Hepatocyte (in vitro differentiated cells): ENCODE results near the gene SEBOX. TPM values are rescaled to one million over a fixed set of nuclear protein-coding genes. Genes with fewer than 3 reads are reported as not detected.

Experiments
- DNase-seq: peaks from one replicate; pipeline ENCODE4 v3.0.0-alpha.2; 2016; ENCODE audit warnings: low spot score
- H2AFZ ChIP-seq: fragments of 200-600 bp; sonication (generic); 2 replicates; pipeline ENCODE4 v1.6.0; 2016; ENCODE audit warnings: antibody characterized with exemption, mild to moderate bottlenecking
- H3K27ac ChIP-seq: fragments of 200-600 bp; sonication (generic); 2 replicates; pipeline ENCODE4 v1.5.1; 2016; ENCODE audit warnings: mild to moderate bottlenecking
- H3K27me3 ChIP-seq: fragments of 200-600 bp; sonication (generic); 2 replicates; pipeline ENCODE4 v1.6.1; 2016
- H3K36me3 ChIP-seq: fragments of 200-600 bp; sonication (generic); replicated peaks from 2 replicates; pipeline ENCODE4 v1.5.1; 2016; ENCODE audit warnings: low read depth; ENCODE audit not compliant: insufficient read depth
- H3K4me1 ChIP-seq: fragments of 200-600 bp; sonication (generic); 2 replicates; pipeline ENCODE4 v1.5.1; 2016; ENCODE audit warnings: mild to moderate bottlenecking, moderate library complexity; ENCODE audit not compliant: insufficient read depth
- H3K4me2 ChIP-seq: fragments of 200-600 bp; sonication (generic); 2 replicates; pipeline ENCODE4 v1.6.0; 2016
- H3K4me3 ChIP-seq: fragments of 200-600 bp; sonication (generic); 2 replicates; pipeline ENCODE4 v1.5.1; 2016; ENCODE audit warnings: mild to moderate bottlenecking
- H3K79me2 ChIP-seq: fragments of 200-600 bp; sonication (generic); 2 replicates; pipeline ENCODE4 v1.6.0; 2017; ENCODE audit warnings: mild to moderate bottlenecking
- H3K9me2 ChIP-seq: fragments of 200-600 bp; sonication (generic); replicated peaks from 2 replicates; pipeline ENCODE4 v1.6.0; 2017; ENCODE audit warnings: mild to moderate bottlenecking; ENCODE audit not compliant: insufficient read depth
- H3K9me3 ChIP-seq: fragments of 200-600 bp; sonication (generic); 2 replicates; pipeline ENCODE4 v1.5.1; 2016; ENCODE audit warnings: low read depth, mild to moderate bottlenecking
- H4K20me1 ChIP-seq: fragments of 200-600 bp; sonication (generic); 2 replicates; pipeline ENCODE4 v1.6.0; 2016; ENCODE audit warnings: mild to moderate bottlenecking; ENCODE audit not compliant: insufficient read depth, poor library complexity, severe bottlenecking
- CTCF ChIP-seq: fragments of 200-600 bp; sonication (generic); IDR thresholded peaks from 2 replicates; pipeline ENCODE4 v1.5.1; 2016; ENCODE audit warnings: antibody characterized with exemption, mild to moderate bottlenecking; ENCODE audit not compliant: poor library complexity
- EZH2 ChIP-seq: fragments of 200-600 bp; sonication (generic); IDR thresholded peaks from 2 replicates; pipeline ENCODE4 v1.6.1; 2016; ENCODE audit warnings: antibody characterized with exemption, mild to moderate bottlenecking, borderline replicate concordance
- EZH2phosphoT487 ChIP-seq: fragments of 200-600 bp; sonication (generic); IDR thresholded peaks from one replicate; pipeline ENCODE4 v1.6.1; 2018; ENCODE audit warnings: antibody characterized with exemption, mild to moderate bottlenecking, low read depth, moderate library complexity; ENCODE audit not compliant: unreplicated experiment, severe bottlenecking
- WGBS: methylation state at CpG from one replicate; pipeline ENCODE4 v1.1.6; 2016; ENCODE audit warnings: low lambda C conversion rate; ENCODE audit errors: missing lambda C conversion rate; 5-methylcytosine and 5-hydroxymethylcytosine counted together
- polyA plus RNA-seq: library from polyadenylated mRNA; unstranded; fragments of >200 nt; fragmentation: Nextera tagmentation; extraction: Ambion mirVana; gene quantifications from 2 replicates; pipeline ENCODE4 v1.2.1, GENCODE V29; 2016
- total RNA-seq: library from RNA; depleted of rRNA; stranded (reverse); fragments of >200 nt; gene quantifications from 2 replicates; pipeline ENCODE4 v1.2.3, GENCODE V29; 2014

The SEBOX gene
- total and polyA plus RNA-seq, 2 experiments from 2014 or later, result not detected

- no peak for DNase-seq
- Histone ChIP-seq H3K36me3 (no peaks in the 10 kb centered on the region), H3K27me3 (no peaks in the 10 kb centered on the region), H3K4me2 (no peak overlapping the region), H2AFZ (no peak overlapping the region), H4K20me1 (no peaks in the 10 kb centered on the region), H3K9me2 (no peaks in the 10 kb centered on the region), H3K4me3 (no peak overlapping the region), H3K9me3 (no peaks in the 10 kb centered on the region), H3K79me2 (peaks cover 13% of the 10 kb centered on the region), H3K4me1 (peaks cover 27% of the 10 kb centered on the region), H3K27ac (no peak overlapping the region)
- 37% methylated on average over 3 of the region's 3 CpGs for WGBS
- no peak for TF ChIP-seq EZH2
- no peak for TF ChIP-seq EZH2phosphoT487
- no peak for TF ChIP-seq CTCF
Observed at GRCh38 chr17:28402224-28402630, 37.2 kb upstream of the SEBOX start.

- H4K20me1 ChIP-seq, result no peaks in the 10 kb centered on the region
- no peaks in the 10 kb centered on the region for H3K9me3 ChIP-seq
- no peaks in the 10 kb centered on the region for H3K27me3 ChIP-seq
- peaks cover 21% of the 10 kb centered on the region for H3K4me1 ChIP-seq
- H3K27ac ChIP-seq, result no peak overlapping the region
- H3K4me3 ChIP-seq, result no peak overlapping the region
- 99% methylated on average over 4 of the region's 4 CpGs for WGBS
- TF ChIP-seq CTCF (no peak), EZH2phosphoT487 (no peak), EZH2 (no peak)
- DNase-seq, result no peak
- H3K4me2 ChIP-seq, result no peak overlapping the region
- H3K79me2 ChIP-seq, result peaks cover 10% of the 10 kb centered on the region
- no peak overlapping the region for H2AFZ ChIP-seq
- H3K36me3 ChIP-seq, result no peaks in the 10 kb centered on the region
- no peaks in the 10 kb centered on the region for H3K9me2 ChIP-seq
Observed at GRCh38 chr17:28399808-28400207, 34.8 kb upstream of the SEBOX start.

- TF ChIP-seq CTCF, result no peak
- TF ChIP-seq EZH2phosphoT487, result no peak
- TF ChIP-seq EZH2, result no peak
- peak overlapping the region; percentile 59 for H3K27ac ChIP-seq
- H4K20me1 ChIP-seq, result no peaks in the 10 kb centered on the region
- no peaks in the 10 kb centered on the region for H3K9me3 ChIP-seq
- peak; percentile 44 for DNase-seq
- peaks cover 22% of the 10 kb centered on the region for H3K4me1 ChIP-seq
- no peak overlapping the region for H3K4me2 ChIP-seq
- no peaks in the 10 kb centered on the region for H3K79me2 ChIP-seq
- no peaks in the 10 kb centered on the region for H3K9me2 ChIP-seq
- H3K36me3 ChIP-seq, result no peaks in the 10 kb centered on the region
- WGBS, result 74% methylated on average over 6 of the region's 6 CpGs
- no peaks in the 10 kb centered on the region for H3K27me3 ChIP-seq
- no peak overlapping the region for H2AFZ ChIP-seq
- no peak overlapping the region for H3K4me3 ChIP-seq
Observed at GRCh38 chr17:28398280-28398981, 33.4 kb upstream of the SEBOX start.
